ENCODE measurements around the gene DHX29. TPM values are rescaled to one million over a fixed set of nuclear protein-coding genes. Genes with fewer than 3 reads are reported as not detected.
A peak's percentile ranks its signal among the peaks of the same experiment; 100 is the strongest.

The DHX29 gene
- total RNA-seq, 1 experiment from 2014 or later = 24.3 TPM

GRCh38 chr5:55308254-55308836 is 851 bp upstream of the DHX29 start:
- intact Hi-C loops (cut with micrococcal nuclease) = loop anchor here (5.0 to 10.0 kb wide), 2 partner anchors 136 to 1046 kb away; partner anchors contain the start of gene CDC20B
- Histone ChIP-seq H3K36me3 (ENCODE audit: control insufficient read depth in 1 of 2, insufficient read depth in 2 of 2, low read length in 2 of 2) (peaks cover 0 to 8% of the 10 kb centered on the region in 2 experiments; a peak in 2 of 4 replicates), H3K9ac (ENCODE audit: low read length) (peak overlapping the region; percentile 96), H4K20me1 (ENCODE audit: insufficient read depth) (peaks cover 16% of the 10 kb centered on the region; the same call in 1 of the 2 replicates), H3K4me3 (replicated peaks in 1 of 2; ENCODE audit: low read depth in 1 of 2, low read length in 2 of 2) (peak overlapping the region; percentile 89 to 96), H3K27ac (ENCODE audit: low read depth, low read length) (peak overlapping the region; percentile 93), H2AFZ (ENCODE audit: low read depth, low read length, poor library complexity, severe bottlenecking) (peak overlapping the region; percentile 66), H3K4me2 (ENCODE audit: low read length) (peak overlapping the region; percentile 87), H3K27me3 (ENCODE audit: insufficient read depth, low read length) (no peaks in the 10 kb centered on the region), H3K9me2 (ENCODE audit: insufficient read depth) (no peaks in the 10 kb centered on the region), H3K4me1 (ENCODE audit: control insufficient read depth in 1 of 2, insufficient read depth in 2 of 2, low read length in 2 of 2) (peaks cover 18 to 19% of the 10 kb centered on the region in 2 experiments), H3K9me3 (ENCODE audit: control insufficient read depth in 1 of 2, insufficient read depth in 1 of 2, low read depth in 1 of 2, low read length in 2 of 2) (no peaks in the 10 kb centered on the region; a peak in 1 of 4 replicates), H3K79me2 (ENCODE audit: insufficient read depth, low read length) (peaks cover 98% of the 10 kb centered on the region)
- BruUV-seq (replicated peaks) = TSS peak; percentile 69
- POLR2A ChIA-PET = interaction anchor here (1.1 to 2.1 kb wide), 5 partner anchors 17 to 82 kb away, joined by 3 to 6 read pairs (median 5); no protein-coding TSS in a partner anchor
- ATAC-seq (peak; percentile 21), DNase-seq (ENCODE audit: low read depth, low spot score) (no peak)
- RAD21 ChIA-PET (ENCODE audit: low non-redundant PET in 1 of 2, low total read pairs in 2 of 2, uncharacterized antibody in 2 of 2, unreplicated experiment in 2 of 2) = interaction anchor here (0.6 to 1.0 kb wide), 2 partner anchors 12 to 75 kb away, joined by 3 to 4 read pairs; no protein-coding TSS in a partner anchor
- no peak for TF ChIP-seq ELF1 (IDR thresholded peaks at IDR 0.05; ENCODE audit: borderline replicate concordance, low read depth)
- peak in 1 of 3 experiments; percentile 17; a peak in 1 of 6 replicates for TF ChIP-seq CTCF (IDR thresholded peaks at IDR 0.05 in 2 of 3, conservative IDR thresholded peaks at IDR 0.05 in 1 of 3; ENCODE audit: borderline replicate concordance in 1 of 3, insufficient read depth in 1 of 3, low read depth in 2 of 3, low read length in 2 of 3)
- TF ChIP-seq RAD21 (IDR thresholded peaks at IDR 0.05; ENCODE audit: low read depth) = peak; percentile 16; the same call in 1 of the 2 replicates
- CTCF ChIA-PET = interaction anchor here (1.0 to 1.1 kb wide), 2 partner anchors 9 to 15 kb away, joined by 3 to 5 read pairs; no protein-coding TSS in a partner anchor

Data from HCT116 (cell line).